H9 (cell line): Measurements from ENCODE around the gene ITGB2. TPM values are rescaled to one million over a fixed set of nuclear protein-coding genes. Genes with fewer than 3 reads are reported as not detected.

Experiments
- DNase-seq: peaks from one replicate; pipeline ENCODE4 v3.0.0-alpha.2; 2017
- H2AFZ ChIP-seq: one replicate; pipeline ENCODE4 v1.6.1; 2013; ENCODE audit warnings: mild to moderate bottlenecking, low read length, control low read depth, moderate library complexity
- H2AK5ac ChIP-seq: 2 replicates; pipeline ENCODE4 v1.6.1; 2013; ENCODE audit warnings: low read length, control low read depth, mixed read lengths; ENCODE audit not compliant: insufficient read length
- H2BK120ac ChIP-seq: one replicate; pipeline ENCODE4 v1.6.1; 2013; ENCODE audit warnings: low read depth, mild to moderate bottlenecking, low read length, control low read depth, inconsistent platforms; ENCODE audit not compliant: poor library complexity, severe bottlenecking
- H2BK12ac ChIP-seq: 2 replicates; pipeline ENCODE4 v1.6.1; 2013; ENCODE audit warnings: low read length, control low read depth, mixed read lengths, low read depth; ENCODE audit not compliant: insufficient read length
- H2BK15ac ChIP-seq: 2 replicates; pipeline ENCODE4 v1.6.1; 2013; ENCODE audit warnings: low read depth, low read length, control low read depth
- H2BK20ac ChIP-seq: one replicate; pipeline ENCODE4 v1.6.1; 2013; ENCODE audit warnings: low read depth, mild to moderate bottlenecking, low read length, control low read depth, inconsistent platforms; ENCODE audit not compliant: poor library complexity, severe bottlenecking
- H2BK5ac ChIP-seq: 2 replicates; pipeline ENCODE4 v1.6.1; 2013; ENCODE audit warnings: low read length, control low read depth, mixed read lengths; ENCODE audit not compliant: insufficient read length
- H3K14ac ChIP-seq: 2 replicates; pipeline ENCODE4 v1.6.1; 2013; ENCODE audit warnings: low read length, control low read depth; ENCODE audit not compliant: insufficient read depth
- H3K18ac ChIP-seq: 2 replicates; pipeline ENCODE4 v1.6.1; 2013; ENCODE audit warnings: low read depth, mild to moderate bottlenecking, mixed read lengths, low read length, control low read depth; ENCODE audit not compliant: insufficient read length
- H3K23ac ChIP-seq: 2 replicates; pipeline ENCODE4 v1.6.1; 2013; ENCODE audit warnings: low read length, control low read depth, mixed read lengths, low read depth; ENCODE audit not compliant: insufficient read length
- H3K23me2 ChIP-seq: 2 replicates; pipeline ENCODE4 v1.6.1; 2013; ENCODE audit warnings: low read depth, mild to moderate bottlenecking, mixed read lengths, low read length, control low read depth; ENCODE audit not compliant: insufficient read length, poor library complexity, severe bottlenecking
- H3K27ac ChIP-seq: 2 replicates; pipeline ENCODE4 v1.5.1; 2013; ENCODE audit warnings: low read length, control low read depth, mixed read lengths, low read depth; ENCODE audit not compliant: insufficient read length
- H3K27me3 ChIP-seq: 2 replicates; pipeline ENCODE4 v1.6.1; 2013; ENCODE audit warnings: low read length, control low read depth, inconsistent platforms; ENCODE audit not compliant: insufficient read depth
- H3K4ac ChIP-seq: 2 replicates; pipeline ENCODE4 v1.6.1; 2013; ENCODE audit warnings: low read depth, mild to moderate bottlenecking, control low read depth, inconsistent platforms, low read length, moderate library complexity
- H3K4me1 ChIP-seq: 2 replicates; pipeline ENCODE4 v1.6.1; 2013; ENCODE audit warnings: low read length, control low read depth, inconsistent platforms; ENCODE audit not compliant: insufficient read depth
- H3K4me2 ChIP-seq: 2 replicates; pipeline ENCODE4 v1.6.1; 2013; ENCODE audit warnings: low read length, control low read depth, mixed read lengths; ENCODE audit not compliant: insufficient read length, insufficient read depth
- H3K56ac ChIP-seq: 2 replicates; pipeline ENCODE4 v1.6.1; 2013; ENCODE audit warnings: low read depth, mild to moderate bottlenecking, mixed read lengths, low read length, control low read depth; ENCODE audit not compliant: insufficient read length
- H3K79me1 ChIP-seq: 2 replicates; pipeline ENCODE4 v1.6.1; 2013; ENCODE audit warnings: low read depth, mild to moderate bottlenecking, moderate library complexity, low read length, control low read depth, inconsistent platforms; ENCODE audit not compliant: insufficient read depth, poor library complexity, severe bottlenecking
- H3K79me2 ChIP-seq: 2 replicates; pipeline ENCODE4 v1.6.1; 2013; ENCODE audit warnings: low read length, control low read depth, inconsistent platforms; ENCODE audit not compliant: insufficient read depth
- H3K9ac ChIP-seq: 2 replicates; pipeline ENCODE4 v1.6.1; 2013; ENCODE audit warnings: low read length, control low read depth, mixed read lengths; ENCODE audit not compliant: insufficient read length; ENCODE audit errors: extremely low read depth
- H3K9me3 ChIP-seq: one replicate; pipeline ENCODE4 v1.6.1; 2013; ENCODE audit warnings: low read depth, low read length, inconsistent platforms; ENCODE audit not compliant: control insufficient read depth
- H3T11ph ChIP-seq: one replicate; pipeline ENCODE4 v1.6.1; 2013; ENCODE audit warnings: mild to moderate bottlenecking, low read length, control low read depth, inconsistent platforms
- H4K20me1 ChIP-seq: one replicate; pipeline ENCODE4 v1.6.1; 2013; ENCODE audit not compliant: control insufficient read depth, insufficient read length, insufficient read depth
- H4K5ac ChIP-seq: 2 replicates; pipeline ENCODE4 v1.6.1; 2013; ENCODE audit warnings: low read depth, mild to moderate bottlenecking, mixed read lengths, low read length, control low read depth; ENCODE audit not compliant: insufficient read length
- H4K8ac ChIP-seq: replicated peaks from 2 replicates; pipeline ENCODE4 v1.6.1; 2013; ENCODE audit warnings: low read length, control low read depth, mixed read lengths, low read depth; ENCODE audit not compliant: insufficient read length
- H4K91ac ChIP-seq: 2 replicates; pipeline ENCODE4 v1.6.1; 2013; ENCODE audit warnings: low read depth, mild to moderate bottlenecking, moderate library complexity, mixed read lengths, low read length, control low read depth; ENCODE audit not compliant: insufficient read length
- H3K27ac Mint-ChIP-seq, 3 experiments: 2 replicates in 2 of 3; 3 replicates in 1 of 3; pipeline ENCODE4 v1.8.0; 2020 to 2021; ENCODE audit warnings: mixed read lengths in 3 of 3, mild to moderate bottlenecking in 1 of 3, moderate library complexity in 1 of 3
- H3K27me3 Mint-ChIP-seq: 2 replicates; pipeline ENCODE4 v1.8.0; 2021; ENCODE audit warnings: low read depth, mild to moderate bottlenecking, moderate library complexity, mixed read lengths
- H3K36me3 Mint-ChIP-seq, 3 experiments: 2 replicates in 2 of 3; 3 replicates in 1 of 3; pipeline ENCODE4 v1.8.0; 2020 to 2021; ENCODE audit warnings: low read depth in 3 of 3, mixed read lengths in 3 of 3; ENCODE audit not compliant: insufficient read depth in 1 of 3
- H3K4me1 Mint-ChIP-seq, 2 experiments: 2 replicates each; pipeline ENCODE4 v1.8.0; 2020; ENCODE audit warnings: mixed read lengths in 2 of 2
- H3K4me3 Mint-ChIP-seq, 2 experiments: 2 replicates in 1 of 2; 3 replicates in 1 of 2; pipeline ENCODE4 v1.8.0; 2020 to 2021; ENCODE audit warnings: mild to moderate bottlenecking in 2 of 2, mixed read lengths in 2 of 2, moderate library complexity in 1 of 2
- H3K9me3 Mint-ChIP-seq, 2 experiments: 2 replicates in 1 of 2; 3 replicates in 1 of 2; pipeline ENCODE4 v1.8.0; 2020; ENCODE audit warnings: mild to moderate bottlenecking in 2 of 2, mixed read lengths in 2 of 2, moderate library complexity in 1 of 2
- CTCF ChIP-seq: fragments of 200-600 bp; sonication (generic); conservative IDR thresholded peaks from 3 replicates; pipeline ENCODE4 v1.8.0; 2021; ENCODE audit warnings: antibody characterized with exemption, mild to moderate bottlenecking
- WGBS: extraction: QIAGEN DNeasy Blood & Tissue Kit; methylation state at CpG from one replicate; pipeline ENCODE4 v1.1.7; 2013; ENCODE audit warnings: missing lambda C conversion rate, low lambda C conversion rate, mixed read lengths; ENCODE audit not compliant: insufficient read length; ENCODE audit errors: extremely low coverage; 5-methylcytosine and 5-hydroxymethylcytosine counted together
- total RNA-seq: library from RNA; stranded (reverse); gene quantifications from 2 replicates; pipeline ENCODE4 v1.2.1, GENCODE V29; 2021

ITGB2 gene
- total RNA-seq, 1 experiment from 2014 or later = 1.1 TPM

GRCh38 chr21:44901391-44902074 is 19.2 kb downstream of the ITGB2 start:
- peaks cover 4% of the 10 kb centered on the region for H3K27me3 Mint-ChIP-seq

More at GRCh38 chr21:44901391-44902074, 19.2 kb downstream of the ITGB2 start:
- Histone ChIP-seq H3K4ac (no peak overlapping the region), H4K20me1 (peaks cover 6% of the 10 kb centered on the region), H2AFZ (no peak overlapping the region), H2AK5ac (no peak overlapping the region), H2BK20ac (no peak overlapping the region), H3K27me3 (no peaks in the 10 kb centered on the region), H4K5ac (no peak overlapping the region), H4K8ac (no peak overlapping the region), H2BK15ac (no peak overlapping the region), H2BK5ac (no peak overlapping the region), H3K4me2 (no peak overlapping the region), H3T11ph (no peak overlapping the region), H3K9me3 (no peaks in the 10 kb centered on the region), H3K27ac (no peak overlapping the region), H3K9ac (no peak overlapping the region), H3K79me1 (no peaks in the 10 kb centered on the region), H3K14ac (no peak overlapping the region), H2BK12ac (no peak overlapping the region), H3K18ac (no peak overlapping the region), H3K4me1 (no peaks in the 10 kb centered on the region; the same call in 1 of the 2 replicates), H4K91ac (no peak overlapping the region), H3K56ac (no peak overlapping the region), H3K23me2 (no peaks in the 10 kb centered on the region), H3K79me2 (no peaks in the 10 kb centered on the region), H3K23ac (no peak overlapping the region), H2BK120ac (no peak overlapping the region)
- DNase-seq = no peak
- Mint-ChIP-seq H3K9me3 (no peaks in the 10 kb centered on the region; a peak in 3 of 5 replicates), H3K36me3 (no peaks in the 10 kb centered on the region), H3K4me1 (peaks cover 10 to 15% of the 10 kb centered on the region in 2 experiments), H3K4me3 (no peak overlapping the region), H3K27ac (no peak overlapping the region)
- no CpG with 5 or more reads among the region's 27 CpGs for WGBS
- no peak for TF ChIP-seq CTCF
